Smooth muscle cell (in vitro differentiated cells): ENCODE results near the gene RCAN2. TPM values are rescaled to one million over a fixed set of nuclear protein-coding genes. Genes with fewer than 3 reads are reported as not detected.
A peak's percentile ranks its signal among the peaks of the same experiment; 100 is the strongest.

Experiments used
- DNase-seq: peaks from one replicate; lab custom pipeline; 2025; ENCODE audit not compliant: unreplicated experiment; lab: John Stamatoyannopoulos, UW
- H2AFZ ChIP-seq: fragments of 200-600 bp; sonication (generic); 2 replicates; pipeline ENCODE4 v1.6.0; 2016; ENCODE audit warnings: antibody characterized with exemption, low read depth, mild to moderate bottlenecking
- H3F3A ChIP-seq: fragments of 200-600 bp; sonication (generic); 2 replicates; pipeline ENCODE4 v1.6.0; 2017; ENCODE audit warnings: antibody characterized with exemption, low read depth
- H3K27ac ChIP-seq: fragments of 200-600 bp; sonication (generic); 2 replicates; pipeline ENCODE4 v1.5.1; 2016; ENCODE audit warnings: low read depth, mild to moderate bottlenecking
- H3K27me3 ChIP-seq: fragments of 200-600 bp; sonication (generic); 2 replicates; pipeline ENCODE4 v1.6.1; 2016; ENCODE audit warnings: low read depth, mild to moderate bottlenecking
- H3K36me3 ChIP-seq: fragments of 200-600 bp; sonication (generic); 2 replicates; pipeline ENCODE4 v1.5.1; 2016; ENCODE audit warnings: low read depth
- H3K4me1 ChIP-seq: fragments of 200-600 bp; sonication (generic); 2 replicates; pipeline ENCODE4 v1.5.1; 2016; ENCODE audit warnings: low read depth
- H3K4me2 ChIP-seq: fragments of 200-600 bp; sonication (generic); 2 replicates; pipeline ENCODE4 v1.6.0; 2016; ENCODE audit warnings: mild to moderate bottlenecking
- H3K4me3 ChIP-seq: fragments of 200-600 bp; sonication (generic); 2 replicates; pipeline ENCODE4 v1.5.1; 2016; ENCODE audit warnings: mild to moderate bottlenecking
- H3K79me2 ChIP-seq: fragments of 200-600 bp; sonication (generic); 2 replicates; pipeline ENCODE4 v1.6.0; 2016; ENCODE audit warnings: low read depth, mild to moderate bottlenecking
- H3K9ac ChIP-seq: fragments of 200-600 bp; sonication (generic); 2 replicates; pipeline ENCODE4 v1.6.0; 2016; ENCODE audit warnings: low read depth
- H3K9me3 ChIP-seq: fragments of 200-600 bp; sonication (generic); replicated peaks from 2 replicates; pipeline ENCODE4 v1.5.1; 2016; ENCODE audit warnings: low read depth
- H4K20me1 ChIP-seq: fragments of 200-600 bp; sonication (generic); 2 replicates; pipeline ENCODE4 v1.6.0; 2016; ENCODE audit warnings: low read depth
- CTCF ChIP-seq: fragments of 200-600 bp; sonication (generic); IDR thresholded peaks from 2 replicates; pipeline ENCODE4 v1.5.1; 2017; ENCODE audit warnings: borderline replicate concordance, mild to moderate bottlenecking, antibody characterized with exemption; ENCODE audit not compliant: insufficient read depth, poor library complexity, severe bottlenecking
- WGBS: methylation state at CpG from one replicate; pipeline ENCODE4 v1.1.7; 2016; ENCODE audit warnings: low lambda C conversion rate; 5-methylcytosine and 5-hydroxymethylcytosine counted together
- polyA plus RNA-seq: library from polyadenylated mRNA; unstranded; fragments of >200 nt; fragmentation: Nextera tagmentation; extraction: Ambion mirVana; gene quantifications from 2 replicates; pipeline ENCODE4 v1.2.1, GENCODE V29; 2016
- total RNA-seq: library from RNA; depleted of rRNA; stranded (reverse); fragments of >200 nt; gene quantifications from 2 replicates; pipeline ENCODE4 v1.2.3, GENCODE V29; 2014

RCAN2 gene
- total and polyA plus RNA-seq, 2 experiments from 2014 or later, result 2.5 to 2.7 TPM

- Histone ChIP-seq H3K4me2 (no peak overlapping the region), H3K79me2 (no peaks in the 10 kb centered on the region), H4K20me1 (no peaks in the 10 kb centered on the region), H2AFZ (no peak overlapping the region), H3K27ac (no peak overlapping the region), H3K9ac (no peak overlapping the region), H3K9me3 (no peaks in the 10 kb centered on the region), H3K4me3 (no peak overlapping the region), H3F3A (no peaks in the 10 kb centered on the region), H3K27me3 (no peaks in the 10 kb centered on the region), H3K4me1 (no peaks in the 10 kb centered on the region), H3K36me3 (no peaks in the 10 kb centered on the region)
- no peak for TF ChIP-seq CTCF
- WGBS, result 51% methylated on average over 1 of the region's 1 CpG
- no peak for DNase-seq
Observed at GRCh38 chr6:46222286-46222685, 269.0 kb downstream of the RCAN2 start.

- no peak overlapping the region for H3K4me2 ChIP-seq
- TF ChIP-seq CTCF, result peak; percentile 74
Observed at GRCh38 chr6:46221222-46221793, 269.9 kb downstream of the RCAN2 start.

GRCh38 chr6:46220352-46221221 lies 270.7 kb downstream of the RCAN2 start:
- TF ChIP-seq CTCF, result no peak
- Histone ChIP-seq H3K79me2 (no peaks in the 10 kb centered on the region), H3K4me1 (no peaks in the 10 kb centered on the region), H3K4me2 (no peak overlapping the region), H3K9me3 (no peaks in the 10 kb centered on the region), H4K20me1 (no peaks in the 10 kb centered on the region), H3K4me3 (no peak overlapping the region), H3F3A (no peaks in the 10 kb centered on the region), H3K9ac (no peak overlapping the region), H3K27me3 (no peaks in the 10 kb centered on the region), H3K36me3 (no peaks in the 10 kb centered on the region), H2AFZ (no peak overlapping the region), H3K27ac (no peak overlapping the region)
- no peak for DNase-seq
- WGBS, result 65% methylated on average over 6 of the region's 6 CpGs

More at GRCh38 chr6:46221222-46221793, 269.9 kb downstream of the RCAN2 start:
- Histone ChIP-seq H3K9ac (no peak overlapping the region), H3K4me3 (no peak overlapping the region), H3K79me2 (no peaks in the 10 kb centered on the region), H3K4me1 (no peaks in the 10 kb centered on the region), H3K36me3 (no peaks in the 10 kb centered on the region), H3F3A (no peaks in the 10 kb centered on the region), H4K20me1 (no peaks in the 10 kb centered on the region), H2AFZ (no peak overlapping the region), H3K27ac (no peak overlapping the region), H3K9me3 (no peaks in the 10 kb centered on the region), H3K27me3 (no peaks in the 10 kb centered on the region)
- no peak for DNase-seq
- WGBS, result 53% methylated on average over 4 of the region's 4 CpGs

GRCh38 chr6:46219661-46220060 lies 271.6 kb downstream of the RCAN2 start:
- H2AFZ ChIP-seq, result no peak overlapping the region
- H3F3A ChIP-seq, result no peaks in the 10 kb centered on the region
- H3K9me3 ChIP-seq, result no peaks in the 10 kb centered on the region
- H4K20me1 ChIP-seq, result no peaks in the 10 kb centered on the region
- H3K27ac ChIP-seq, result no peak overlapping the region
- TF ChIP-seq CTCF, result no peak
- H3K4me1 ChIP-seq, result no peaks in the 10 kb centered on the region
- H3K4me2 ChIP-seq, result no peak overlapping the region
- DNase-seq, result no peak
- H3K79me2 ChIP-seq, result no peaks in the 10 kb centered on the region
- H3K9ac ChIP-seq, result no peak overlapping the region
- no peaks in the 10 kb centered on the region for H3K27me3 ChIP-seq
- no peak overlapping the region for H3K4me3 ChIP-seq
- no peaks in the 10 kb centered on the region for H3K36me3 ChIP-seq
